ENCODE results near the gene CYSTM1.
"Not testable (repeated sequence)": the region's sequence is repeated elsewhere in the genome, so short reads cannot be mapped to it uniquely, and the experiment has no call there.

The CYSTM1 gene

GRCh38 chr5:140148508-140148907, 26.5 kb upstream of the CYSTM1 start:
- DNase-seq (ENCODE audit: low spot score) (no peak), FAIRE-seq (no peak)

GRCh38 chr5:140150201-140150600, 24.8 kb upstream of the CYSTM1 start:
- DNase-seq (ENCODE audit: low spot score): no peak
- FAIRE-seq: no peak

- DNase-seq (ENCODE audit: low spot score): no peak
- no peak for FAIRE-seq
These were observed 23.6 kb upstream of the CYSTM1 start for GRCh38 chr5:140151144-140152021.

- no peak for DNase-seq (ENCODE audit: low spot score)
- FAIRE-seq: no peak
These were observed 22.7 kb upstream of the CYSTM1 start for GRCh38 chr5:140152022-140152999.

GRCh38 chr5:140153255-140153654, 21.7 kb upstream of the CYSTM1 start:
- FAIRE-seq (no peak), DNase-seq (ENCODE audit: low spot score) (no peak)

GRCh38 chr5:140153905-140154304, 21.1 kb upstream of the CYSTM1 start:
- DNase-seq (ENCODE audit: low spot score) (no peak), FAIRE-seq (no peak)

GRCh38 chr5:140154710-140155381, 20.1 kb upstream of the CYSTM1 start:
- DNase-seq (ENCODE audit: low spot score); FAIRE-seq: not testable (repeated sequence)

- FAIRE-seq (peak; percentile 7), DNase-seq (ENCODE audit: low spot score) (peak; percentile 59)
These were observed 17.8 kb upstream of the CYSTM1 start for GRCh38 chr5:140157032-140157781.

- no peak for DNase-seq (ENCODE audit: low spot score)
- no peak for FAIRE-seq
These were observed 15.7 kb upstream of the CYSTM1 start for GRCh38 chr5:140159014-140159927.

GRCh38 chr5:140162275-140162674, 12.7 kb upstream of the CYSTM1 start:
- DNase-seq (ENCODE audit: low spot score): no peak
- no peak for FAIRE-seq

- no peak for FAIRE-seq
- DNase-seq (ENCODE audit: low spot score): no peak
These were observed 12.2 kb upstream of the CYSTM1 start for GRCh38 chr5:140162781-140163180.

- DNase-seq (ENCODE audit: low spot score): no peak
- no peak for FAIRE-seq
These were observed 9.7 kb upstream of the CYSTM1 start for GRCh38 chr5:140165101-140165922.

GRCh38 chr5:140165923-140166270, 9.1 kb upstream of the CYSTM1 start:
- no peak for DNase-seq (ENCODE audit: low spot score)
- FAIRE-seq: no peak

- FAIRE-seq: no peak
- no peak for DNase-seq (ENCODE audit: low spot score)
These were observed 8.1 kb upstream of the CYSTM1 start for GRCh38 chr5:140166911-140167310.

- no peak for FAIRE-seq
These were observed 6.6 kb upstream of the CYSTM1 start for GRCh38 chr5:140168371-140168770.

GRCh38 chr5:140169410-140169809, 5.6 kb upstream of the CYSTM1 start:
- DNase-seq (ENCODE audit: low spot score) (no peak), FAIRE-seq (no peak)

More at GRCh38 chr5:140168371-140168770, 6.6 kb upstream of the CYSTM1 start:
- no peak for DNase-seq (ENCODE audit: low spot score)

GRCh38 chr5:140172483-140172882, 2.5 kb upstream of the CYSTM1 start:
- FAIRE-seq (no peak), DNase-seq (ENCODE audit: low spot score) (no peak)

- no peak for FAIRE-seq
- DNase-seq (ENCODE audit: low spot score): no peak
These were observed 974 bp upstream of the CYSTM1 start for GRCh38 chr5:140174014-140174413.

Data from RCC 7860 (cell line).